GM04504 (cell line): ENCODE results near the gene STAMBP.

ENCODE experiments used
- DNase-seq: peaks from one replicate; pipeline ENCODE4 v3.0.0-alpha.2; 2012; ENCODE audit warnings: low read depth

The STAMBP gene

DNA sequence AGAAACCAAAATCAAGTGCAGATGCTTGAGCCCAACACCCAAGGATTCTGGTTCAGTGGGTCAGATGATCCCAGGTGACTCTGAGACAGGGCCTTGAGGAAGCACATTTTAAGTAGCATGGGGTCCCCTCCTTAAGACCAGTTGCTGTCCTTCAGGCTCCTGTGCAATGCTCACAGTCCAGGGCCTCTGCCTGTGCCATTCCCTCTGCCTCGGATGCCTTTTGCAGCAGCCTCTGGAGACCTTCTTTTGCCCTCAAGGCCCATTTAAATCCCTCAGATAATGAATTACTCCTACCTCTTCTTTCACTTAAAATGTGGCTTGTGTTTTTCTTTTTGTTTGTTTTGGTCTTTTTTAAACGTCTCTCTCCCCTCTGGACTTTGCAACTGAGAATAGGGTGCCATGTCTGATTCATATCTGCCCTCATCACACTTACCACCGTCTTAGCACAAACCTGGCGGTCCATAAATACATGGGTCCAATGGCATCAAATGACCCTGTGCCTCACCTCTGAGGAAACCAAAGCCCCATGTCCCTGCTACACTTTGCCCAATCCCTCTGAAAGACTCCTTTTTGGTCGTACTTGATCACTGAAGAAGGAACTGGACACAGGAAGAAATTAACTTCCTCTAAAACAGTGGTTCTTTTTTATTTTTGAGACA, 78.2 kb downstream of the STAMBP start:
- no peak for DNase-seq

DNA sequence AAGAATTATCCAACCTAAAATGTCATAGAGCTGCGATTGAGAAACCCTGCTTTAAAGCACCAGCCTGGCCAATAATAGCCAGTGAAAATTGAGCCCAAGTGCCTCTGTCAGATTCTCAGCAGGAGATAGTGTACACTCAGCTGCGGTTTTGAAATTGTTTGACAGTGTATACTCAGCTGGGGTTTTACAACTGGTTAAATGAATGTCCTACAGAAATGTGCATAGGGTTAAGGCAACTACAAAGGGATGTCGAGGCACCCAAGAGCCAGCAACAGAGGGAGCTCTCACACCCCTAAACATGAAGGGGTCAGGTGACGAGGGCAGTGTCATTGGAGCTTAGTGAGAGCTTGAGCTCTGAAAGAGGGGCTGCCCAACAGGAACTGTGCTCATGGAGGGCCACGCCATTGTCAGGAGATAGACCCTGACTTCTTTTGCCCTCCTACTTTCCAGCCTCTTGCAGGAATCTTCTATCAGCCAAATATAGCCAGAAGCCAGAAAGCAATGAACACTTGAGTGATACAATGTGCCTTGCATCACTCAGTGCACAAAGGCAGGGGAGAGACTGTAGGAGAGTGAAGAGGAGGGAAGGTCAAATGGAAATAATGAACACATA, 79.2 kb downstream of the STAMBP start:
- peak; percentile 12 for DNase-seq

DNA sequence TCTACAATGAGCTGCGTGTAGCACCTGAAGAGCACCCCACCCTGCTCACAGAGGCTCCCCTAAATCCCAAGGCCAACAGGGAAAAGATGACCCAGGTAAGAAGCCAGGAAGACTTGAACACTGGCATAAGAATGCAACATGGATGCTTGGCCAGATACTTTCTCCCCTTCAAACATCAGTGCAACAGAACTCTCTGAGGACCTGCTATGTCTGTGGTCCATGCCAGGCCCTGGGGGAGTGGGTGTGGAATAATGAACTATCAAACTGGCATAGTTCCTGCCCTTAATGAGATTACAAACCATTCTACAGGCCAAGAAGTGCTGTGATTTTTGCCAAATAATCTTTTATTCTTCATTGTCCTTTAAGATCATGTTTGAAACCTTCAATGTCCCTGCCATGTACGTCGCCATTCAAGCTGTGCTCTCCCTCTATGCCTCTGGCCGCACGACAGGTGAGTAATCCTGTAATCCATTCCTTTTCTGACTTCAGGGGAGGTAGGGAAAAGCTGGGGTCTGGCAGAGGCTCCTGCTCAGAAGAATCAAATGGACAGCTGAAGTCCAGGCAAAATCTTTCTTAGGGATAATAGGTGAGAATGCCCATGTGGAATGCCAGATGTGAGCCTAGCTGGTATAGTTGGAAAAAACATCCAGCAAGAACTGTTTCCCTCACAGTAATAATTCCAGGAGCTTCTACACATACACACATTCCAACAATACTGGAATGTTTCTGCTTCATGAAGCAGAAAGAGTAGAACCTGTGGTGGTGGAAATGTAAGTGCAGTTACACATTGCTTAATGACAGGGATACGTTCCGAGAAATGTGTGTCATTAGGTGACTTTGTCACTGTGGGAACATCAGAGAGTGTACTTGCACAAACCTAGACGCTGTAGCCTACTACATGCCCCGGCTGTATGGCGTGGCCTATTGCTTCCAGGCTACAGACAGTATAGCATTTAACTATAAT, 80.2 kb downstream of the STAMBP start:
- DNase-seq, result no peak

DNA sequence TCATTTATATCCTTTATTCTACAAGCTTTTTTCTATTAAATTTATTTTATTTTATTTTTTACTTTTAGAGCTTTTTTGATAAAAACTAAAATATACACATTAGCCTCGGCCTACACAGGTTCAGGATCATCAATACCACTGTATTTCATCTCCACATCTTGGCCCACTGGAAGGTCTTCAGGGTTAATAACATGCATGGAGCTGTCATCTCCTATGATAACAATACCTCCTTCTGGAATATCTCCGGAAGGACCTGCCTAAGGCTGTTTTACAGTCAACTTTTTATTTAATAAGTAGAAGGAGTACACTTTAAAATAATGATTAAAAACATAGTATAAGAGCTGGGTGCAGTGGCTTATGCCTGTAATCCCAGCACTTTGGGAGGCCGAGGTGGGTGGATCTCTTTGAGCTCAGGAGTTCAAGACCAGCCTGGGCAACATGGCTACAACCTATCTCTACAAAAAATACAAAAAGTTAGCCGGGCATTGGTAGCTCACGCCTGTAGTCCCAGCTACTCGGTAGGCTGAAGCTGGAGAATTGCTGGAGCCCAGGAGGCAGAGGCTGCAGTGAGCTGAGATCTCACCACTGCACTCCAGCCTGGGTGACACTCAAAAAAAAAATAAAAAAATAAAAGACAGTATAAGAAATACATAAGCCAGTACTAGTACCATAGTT, 82.2 kb downstream of the STAMBP start:
- no peak for DNase-seq

DNA sequence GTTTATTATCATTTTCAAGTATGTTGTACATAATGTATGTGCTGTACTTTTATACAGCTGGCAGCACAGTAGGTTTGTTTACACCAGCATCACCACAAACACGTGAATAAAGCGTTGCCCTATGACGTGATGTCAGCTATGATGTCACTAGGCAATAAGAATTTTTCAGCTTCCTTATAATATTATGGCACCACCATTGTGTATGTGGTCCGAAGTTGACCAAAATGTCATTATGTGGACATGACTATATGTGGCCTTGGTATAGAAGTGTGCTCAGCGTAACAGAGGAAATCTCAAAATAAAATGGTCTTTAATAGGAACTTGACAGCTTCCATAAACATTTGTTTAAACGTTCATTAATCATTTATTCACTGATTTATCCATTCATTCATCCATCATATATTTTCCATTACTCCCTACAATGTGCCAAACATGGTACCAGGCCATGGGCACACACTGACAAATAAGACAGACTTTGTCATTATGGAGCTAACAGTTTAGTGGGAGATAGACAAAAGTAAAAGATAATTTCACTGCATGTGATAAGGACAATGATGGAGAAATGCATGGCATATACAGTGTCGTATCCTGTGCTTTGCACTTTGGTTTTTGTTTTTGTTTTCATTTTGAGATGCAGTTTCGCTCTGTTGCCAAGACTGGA, 82.9 kb downstream of the STAMBP start:
- DNase-seq, result no peak

DNA sequence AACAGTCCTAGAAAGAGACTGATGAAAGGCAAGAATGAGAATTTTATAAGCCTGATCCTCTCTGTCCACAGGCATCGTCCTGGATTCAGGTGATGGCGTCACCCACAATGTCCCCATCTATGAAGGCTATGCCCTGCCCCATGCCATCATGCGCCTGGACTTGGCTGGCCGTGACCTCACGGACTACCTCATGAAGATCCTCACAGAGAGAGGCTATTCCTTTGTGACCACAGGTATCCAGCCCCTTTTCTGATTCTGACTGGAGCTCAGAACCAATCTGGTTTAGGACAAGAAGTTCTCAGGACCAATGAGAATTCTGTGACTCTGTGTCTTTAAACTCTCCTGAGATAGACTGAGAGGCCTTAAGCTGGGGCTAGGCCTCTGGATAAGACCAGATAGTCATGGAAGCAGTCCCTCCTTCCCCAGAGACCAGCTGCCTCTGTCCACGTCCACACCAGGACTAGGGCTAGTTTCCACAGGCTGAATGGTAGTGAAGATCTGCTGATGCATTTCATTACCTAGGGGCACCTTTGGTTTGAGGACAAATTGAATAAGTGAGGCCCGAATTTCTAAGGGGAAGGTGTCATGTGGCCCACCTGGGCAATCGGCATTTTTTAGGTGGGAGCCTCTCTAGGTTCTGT, 84.8 kb downstream of the STAMBP start:
- no peak for DNase-seq

DNA sequence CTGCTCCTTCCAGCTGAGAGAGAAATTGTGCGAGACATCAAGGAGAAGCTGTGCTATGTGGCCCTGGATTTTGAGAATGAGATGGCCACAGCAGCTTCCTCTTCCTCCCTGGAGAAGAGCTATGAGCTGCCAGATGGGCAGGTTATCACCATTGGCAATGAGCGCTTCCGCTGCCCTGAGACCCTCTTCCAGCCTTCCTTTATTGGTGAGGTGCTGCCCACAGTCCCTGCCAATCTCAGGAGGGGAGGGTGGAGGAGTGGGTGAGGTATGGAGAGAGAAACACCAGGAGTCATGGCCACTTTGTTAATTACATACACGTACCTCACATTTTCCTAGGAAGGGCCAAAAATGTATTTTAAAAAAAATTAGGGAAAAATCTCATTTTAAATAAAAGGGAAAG, 85.9 kb downstream of the STAMBP start:
- no peak for DNase-seq

DNA sequence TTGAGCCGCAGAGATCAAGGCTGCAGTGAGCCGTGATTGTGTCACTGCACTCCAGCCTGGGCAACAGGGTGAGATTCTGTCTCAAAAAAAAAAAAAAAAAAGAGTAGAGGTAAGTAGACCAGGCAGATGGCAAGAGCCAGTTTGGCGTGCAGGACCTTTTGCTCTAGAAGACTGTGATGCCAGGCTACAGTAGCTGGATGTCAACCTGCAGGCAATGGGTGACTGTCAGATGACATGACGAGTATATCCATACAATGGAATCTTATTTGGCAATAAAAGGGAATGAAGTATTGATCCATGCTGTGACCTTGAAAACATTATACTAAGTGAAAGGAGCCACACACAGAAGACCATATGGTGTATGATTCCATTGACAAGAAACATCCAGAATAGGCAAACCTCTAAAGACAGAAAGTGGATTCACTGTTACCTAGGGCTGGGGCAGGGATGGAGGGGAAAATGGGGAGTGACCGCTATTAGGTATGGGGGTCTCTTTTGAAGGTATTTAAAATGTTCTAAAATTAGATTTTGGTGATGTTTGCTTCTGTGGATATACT, 86.8 kb downstream of the STAMBP start:
- DNase-seq, result no peak

GRCh38 chr2:73916666-73917065, 87.9 kb downstream of the STAMBP start:
- no peak for DNase-seq

DNA sequence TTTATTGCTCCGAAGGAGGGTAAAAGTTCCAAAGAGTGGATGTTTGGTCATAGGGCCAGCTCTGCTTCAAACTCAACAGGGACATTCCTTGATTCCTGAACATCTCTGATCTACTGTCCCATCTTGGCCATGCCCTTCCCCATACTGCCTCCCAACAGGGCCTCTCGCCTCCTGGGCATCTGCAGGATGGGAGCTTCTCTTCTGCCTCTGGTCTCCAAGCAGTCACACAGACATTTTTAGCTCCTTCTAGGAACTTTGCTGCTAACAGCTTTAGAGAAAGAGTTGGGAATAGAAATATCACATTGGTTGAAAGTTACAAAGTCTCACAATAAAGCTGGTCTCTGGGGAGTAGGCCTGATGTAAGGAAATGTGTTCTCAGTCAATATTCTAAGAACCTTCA, 88.5 kb downstream of the STAMBP start:
- no peak for DNase-seq

DNA sequence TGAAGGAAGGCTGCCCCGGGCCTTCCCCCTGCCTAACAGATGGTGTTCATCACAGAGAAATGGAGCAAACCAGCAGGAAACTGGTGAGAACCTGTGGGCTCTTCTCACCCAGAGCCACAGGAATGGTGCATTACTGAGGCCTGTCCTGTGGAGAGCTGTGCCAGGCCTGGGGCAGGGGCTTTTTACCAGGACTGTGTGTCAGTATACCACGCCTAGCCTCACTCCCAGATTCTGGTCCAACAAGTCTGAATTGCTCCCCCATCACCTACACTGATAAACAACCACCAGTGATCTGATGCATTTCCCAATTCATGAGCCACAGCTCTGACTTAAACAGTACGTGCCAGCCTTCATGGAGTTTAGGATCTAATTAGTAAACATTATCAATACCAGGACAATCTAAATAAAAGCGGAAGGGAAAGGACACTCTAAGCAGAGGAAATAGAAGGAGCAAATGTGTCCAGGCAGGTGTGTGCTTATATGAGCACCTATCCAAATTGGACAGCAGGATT, 89.0 kb downstream of the STAMBP start:
- DNase-seq, result no peak

DNA sequence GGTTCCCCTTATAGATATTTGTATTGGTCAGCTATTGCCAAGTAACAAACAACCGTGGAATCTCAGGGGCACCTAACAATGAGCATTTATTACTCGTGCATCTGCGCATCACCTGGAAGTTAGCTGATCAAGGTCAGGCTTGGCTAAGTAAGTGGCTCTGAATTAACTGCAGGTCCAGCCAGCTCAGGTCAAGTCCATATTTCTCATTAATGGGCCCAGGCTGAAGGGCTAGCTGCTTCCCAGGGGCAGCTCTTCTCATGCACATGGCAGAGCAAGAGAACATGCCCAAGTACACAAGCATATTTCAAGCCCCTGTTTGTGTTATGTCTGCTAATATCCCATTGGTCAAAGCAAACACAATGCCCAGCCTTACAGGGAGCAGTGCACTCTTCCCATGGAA, 90.1 kb downstream of the STAMBP start:
- no peak for DNase-seq

DNA sequence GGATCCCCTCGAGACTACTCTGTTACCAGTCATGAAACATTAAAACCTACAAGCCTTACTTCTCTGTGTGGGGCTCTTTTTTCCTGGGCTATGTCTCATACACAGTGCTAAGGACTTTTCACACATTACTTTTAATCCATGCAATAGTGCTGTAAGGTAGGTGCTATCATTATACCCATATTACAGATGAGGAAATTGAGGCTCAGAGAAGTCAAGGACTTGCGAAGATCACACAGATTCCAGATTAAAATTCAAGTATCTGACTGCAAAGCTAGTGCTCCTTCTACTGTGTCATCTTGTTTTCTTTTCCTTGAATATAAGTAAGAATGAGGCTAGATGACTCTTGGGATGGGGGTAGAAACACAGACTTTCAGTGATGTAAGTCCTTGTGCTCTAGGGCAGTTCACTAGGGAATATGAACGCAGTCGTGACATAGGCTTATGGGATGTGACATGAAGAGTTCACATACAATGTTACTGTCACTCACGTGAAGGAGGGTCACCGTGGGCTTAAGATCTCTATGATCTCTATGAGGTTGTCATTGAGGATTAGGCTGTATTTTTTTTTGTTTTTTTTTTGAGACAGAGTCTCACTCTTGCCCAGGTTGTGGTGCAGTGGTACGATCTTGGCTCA, 91.0 kb downstream of the STAMBP start:
- DNase-seq, result no peak

DNA sequence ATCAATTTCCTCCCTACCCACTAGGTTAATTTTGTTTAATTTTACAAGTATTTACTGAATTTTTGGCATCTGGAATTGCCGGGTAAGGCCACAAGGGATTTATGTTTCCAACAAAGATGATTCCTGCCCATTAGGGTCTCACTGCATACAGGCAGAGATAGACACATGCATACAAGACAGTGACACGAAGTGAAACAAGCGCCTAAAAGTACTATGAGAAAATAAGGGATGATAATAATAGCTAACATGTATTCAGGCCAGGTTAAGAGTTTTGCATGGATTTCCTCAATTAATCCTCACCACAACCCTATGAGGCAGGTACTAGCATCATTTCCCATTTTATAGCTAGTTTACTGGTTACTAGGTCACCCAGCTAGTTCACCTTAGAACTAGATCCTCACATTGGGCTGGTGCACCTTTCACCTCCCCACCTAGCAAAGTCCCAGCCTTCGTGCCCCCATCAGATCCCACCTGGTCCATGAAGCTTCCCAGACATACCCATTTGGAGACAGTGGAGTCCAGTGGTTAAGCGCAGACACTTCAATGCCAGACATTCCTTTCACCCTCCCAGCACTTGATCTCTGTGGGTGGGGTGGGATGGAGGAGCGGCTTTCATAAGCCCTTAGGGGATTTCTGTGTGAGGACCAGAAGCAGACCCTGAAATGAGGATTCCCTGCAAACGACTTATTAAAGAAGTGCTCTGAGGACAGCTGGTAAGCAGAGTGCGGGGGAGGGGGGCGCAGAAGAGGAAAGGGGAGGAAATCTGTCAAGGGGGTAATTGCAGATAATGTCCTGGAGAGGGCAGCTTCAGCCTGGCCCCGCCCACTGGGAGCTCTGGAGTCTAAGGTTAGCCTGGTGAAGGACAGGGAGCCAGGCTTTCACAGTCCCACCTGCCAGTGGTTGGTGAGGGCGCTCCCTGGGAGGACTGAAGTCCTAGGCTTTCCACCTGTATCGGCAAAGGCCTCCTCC, 92.1 kb downstream of the STAMBP start:
- DNase-seq, result no peak

DNA sequence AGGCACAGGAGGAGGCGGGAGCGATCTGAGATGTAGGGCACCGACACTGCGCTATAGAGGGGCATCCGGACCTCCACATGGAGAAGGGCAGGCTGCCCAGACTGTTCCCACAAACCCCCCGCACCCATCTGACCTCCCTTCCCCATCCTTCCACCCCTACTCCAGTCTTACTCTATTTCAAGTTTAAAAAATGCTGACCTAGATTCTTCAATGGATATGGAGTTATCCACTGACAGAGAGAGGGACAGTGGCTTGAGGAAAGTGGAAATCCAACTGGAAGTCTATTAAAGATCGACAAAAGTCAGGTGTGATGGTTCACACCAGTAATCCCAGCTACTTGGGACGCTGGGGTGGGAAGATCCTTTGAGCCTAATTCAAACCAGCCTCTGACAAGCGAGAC, 92.8 kb downstream of the STAMBP start:
- DNase-seq, result no peak

DNA sequence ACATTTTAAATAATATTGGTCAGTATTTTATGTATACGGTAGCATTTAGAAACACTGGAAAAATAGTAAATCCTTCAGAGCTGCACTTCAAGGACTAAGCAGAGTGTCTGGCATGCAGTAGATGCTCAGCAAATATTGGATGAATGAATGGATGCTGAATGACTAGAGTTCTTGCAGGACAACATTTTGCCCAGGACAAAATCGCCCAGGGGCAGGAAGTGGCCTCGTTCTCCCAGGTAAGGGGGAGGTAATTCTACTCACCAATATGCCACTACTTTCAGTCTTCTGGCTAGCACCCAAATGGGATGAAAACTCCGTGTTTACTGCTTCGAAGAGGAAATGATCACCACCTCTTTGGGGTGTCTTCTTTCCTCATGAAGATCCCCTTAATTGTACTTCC, 93.9 kb downstream of the STAMBP start:
- no peak for DNase-seq
